AG04449 (cell line): ENCODE measurements around the gene DGCR2.
"Not testable (repeated sequence)": the region's sequence is repeated elsewhere in the genome, so short reads cannot be mapped to it uniquely, and the experiment has no call there.

Source experiments
- CTCF ChIA-PET: fragments of 350-600 bp; formaldehyde crosslinking; extraction: SDS; loops from one replicate; lab custom pipeline; 2021; ENCODE audit warnings: antibody characterized with exemption; lab: Yijun Ruan, JAX
- POLR2A ChIA-PET: fragments of 400-600, 350-600 bp; formaldehyde crosslinking; extraction: SDS; loops from one replicate; lab custom pipeline; 2020; ENCODE audit warnings: antibody characterized with exemption, inconsistent platforms; lab: Yijun Ruan, JAX
- DNase-seq: peaks from one replicate; pipeline ENCODE4 v3.0.0-alpha.2; 2010; ENCODE audit warnings: low read depth, low spot score
- H3K4me3 ChIP-seq: 2 replicates; pipeline ENCODE4 v1.5.1; 2011; ENCODE audit warnings: low read depth, mild to moderate bottlenecking, control low read depth, low read length
- TF ChIP-seq, protein P1 (sequence below): IDR thresholded peaks from one replicate; pipeline ENCODE4 v1.5.1; 2011; ENCODE audit warnings: mild to moderate bottlenecking, moderate library complexity, low read length, control low read depth, inconsistent platforms; ENCODE audit not compliant: insufficient read depth; ENCODE audit errors: missing control alignments

Gene DGCR2

DNA sequence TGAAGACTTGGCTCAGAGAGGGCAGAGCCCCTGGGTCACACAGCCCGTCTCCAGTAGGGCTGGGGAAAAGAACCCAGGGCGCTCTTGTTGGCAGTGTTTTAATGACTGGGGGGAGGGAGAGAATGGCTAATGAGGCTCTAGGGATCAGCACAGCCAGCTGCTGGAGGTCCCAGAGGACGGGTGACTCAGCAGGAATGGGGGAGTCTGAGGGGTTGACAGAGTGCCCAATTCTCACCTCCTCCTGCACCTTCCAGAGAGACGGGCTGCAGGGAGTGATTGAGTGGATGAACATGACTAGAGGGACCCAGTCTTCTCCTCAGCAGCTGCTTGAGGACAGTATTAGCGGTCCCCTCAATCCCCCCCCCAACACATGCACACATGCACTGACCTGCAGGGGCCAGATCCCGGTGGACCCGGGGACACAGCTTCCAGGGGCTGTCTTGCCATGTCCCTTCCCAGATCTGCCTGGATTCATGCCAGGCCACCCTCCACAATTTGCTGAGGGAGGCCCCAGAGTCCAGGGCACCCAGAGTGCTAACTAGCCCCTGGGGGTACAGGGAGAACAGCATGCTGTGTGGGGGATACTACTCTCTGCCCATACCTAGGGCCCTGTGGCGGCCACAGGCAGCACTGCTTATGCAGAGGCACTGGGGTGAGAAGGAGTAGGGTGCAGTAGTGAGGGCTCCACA, 94.7 kb downstream of the DGCR2 start:
- CTCF ChIA-PET, POLR2A ChIA-PET, DNase-seq: not testable (repeated sequence)

DNA sequence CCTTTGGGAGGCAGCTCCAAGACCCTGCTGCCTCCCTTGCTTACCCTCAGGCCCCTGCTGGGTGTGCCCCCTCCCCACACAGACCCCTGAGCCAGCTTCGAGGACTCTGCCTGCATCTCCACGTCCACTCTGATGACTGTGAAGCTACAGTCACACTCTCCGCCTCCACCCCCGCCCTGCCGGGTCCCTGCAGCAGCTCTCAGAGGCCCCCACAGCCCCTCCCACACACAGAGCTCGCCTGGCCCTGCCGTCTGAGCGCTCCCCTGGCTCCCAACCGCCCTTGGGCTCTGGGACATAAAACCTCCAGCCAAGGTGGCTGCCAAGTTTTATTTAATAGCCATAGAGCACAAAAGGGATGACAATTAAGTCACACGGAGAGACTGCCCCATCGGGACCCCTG, 96.1 kb downstream of the DGCR2 start:
- DNase-seq, POLR2A ChIA-PET, CTCF ChIA-PET: not testable (repeated sequence)

More for the DNA sequence above, 94.7 kb downstream of the DGCR2 start:
- H3K4me3 ChIP-seq: not testable (repeated sequence)

DNA sequence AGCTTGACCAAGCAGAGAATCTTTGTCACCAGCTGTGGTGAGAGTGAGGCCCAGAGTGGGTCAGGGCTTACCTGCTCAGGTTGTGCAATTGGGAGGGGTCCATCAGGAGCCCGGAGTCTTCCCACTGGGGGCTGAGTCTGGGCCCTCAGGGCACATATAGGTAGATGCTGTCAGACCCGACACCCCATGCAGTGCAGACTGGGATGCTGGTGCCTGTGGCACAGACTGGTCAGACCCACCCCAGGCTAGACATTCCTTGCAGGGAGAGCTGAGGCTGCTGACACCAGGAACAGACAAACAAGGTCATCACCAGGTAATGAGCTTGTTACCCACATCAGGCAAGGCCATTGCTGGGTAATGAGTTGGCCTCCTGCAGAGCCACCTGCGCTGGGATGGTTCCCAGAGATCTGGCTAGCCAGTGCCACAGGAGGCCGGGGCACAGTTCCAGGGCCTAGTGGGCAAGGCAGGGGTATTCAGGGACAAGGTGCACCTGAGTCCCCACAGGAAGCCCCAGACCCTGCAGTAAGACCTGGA, 97.2 kb downstream of the DGCR2 start:
- CTCF ChIA-PET, POLR2A ChIA-PET, H3K4me3 ChIP-seq, DNase-seq: not testable (repeated sequence)

More for the DNA sequence above, 96.1 kb downstream of the DGCR2 start:
- not testable (repeated sequence) for H3K4me3 ChIP-seq

DNA sequence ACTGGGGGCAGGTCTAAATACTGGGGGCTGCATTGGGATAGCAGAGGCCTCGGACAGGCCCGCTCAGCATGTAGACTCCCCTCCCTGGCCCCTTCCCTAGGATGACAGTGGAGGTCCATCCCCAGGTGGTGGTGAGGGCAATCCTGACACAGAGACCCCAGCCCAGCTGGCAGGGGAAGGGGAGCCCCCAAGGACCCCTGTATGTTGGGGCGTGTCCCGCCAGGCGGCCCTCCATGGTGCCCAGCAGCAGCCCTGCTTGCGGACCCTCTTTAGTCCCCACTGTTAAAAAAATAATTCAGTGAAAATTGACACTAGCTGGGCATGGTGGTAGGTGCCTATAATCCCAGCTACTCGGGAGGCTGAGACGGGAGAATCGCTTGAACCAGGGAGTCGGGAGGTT, 98.3 kb downstream of the DGCR2 start:
- POLR2A ChIA-PET, DNase-seq, H3K4me3 ChIP-seq, CTCF ChIA-PET: not testable (repeated sequence)

DNA sequence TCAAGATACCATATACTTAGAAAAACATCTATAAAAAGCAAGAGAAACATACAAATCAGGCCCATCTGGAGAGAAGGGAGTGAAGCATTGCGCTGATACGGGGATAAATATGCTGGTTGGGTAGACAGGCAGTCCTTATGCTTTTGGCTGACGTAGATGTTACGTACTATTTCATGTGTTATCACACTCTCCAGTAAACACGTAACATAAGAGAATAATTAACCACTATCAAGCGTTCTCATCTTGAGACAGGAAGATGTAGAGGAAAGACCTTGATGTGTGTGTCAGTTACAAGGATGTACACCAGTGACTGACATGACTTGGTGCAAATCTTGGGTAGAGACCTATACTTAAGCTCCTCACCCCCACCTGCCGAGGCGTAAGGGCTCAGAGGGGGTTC, 99.5 kb downstream of the DGCR2 start:
- TF ChIP-seq, protein P1, sequence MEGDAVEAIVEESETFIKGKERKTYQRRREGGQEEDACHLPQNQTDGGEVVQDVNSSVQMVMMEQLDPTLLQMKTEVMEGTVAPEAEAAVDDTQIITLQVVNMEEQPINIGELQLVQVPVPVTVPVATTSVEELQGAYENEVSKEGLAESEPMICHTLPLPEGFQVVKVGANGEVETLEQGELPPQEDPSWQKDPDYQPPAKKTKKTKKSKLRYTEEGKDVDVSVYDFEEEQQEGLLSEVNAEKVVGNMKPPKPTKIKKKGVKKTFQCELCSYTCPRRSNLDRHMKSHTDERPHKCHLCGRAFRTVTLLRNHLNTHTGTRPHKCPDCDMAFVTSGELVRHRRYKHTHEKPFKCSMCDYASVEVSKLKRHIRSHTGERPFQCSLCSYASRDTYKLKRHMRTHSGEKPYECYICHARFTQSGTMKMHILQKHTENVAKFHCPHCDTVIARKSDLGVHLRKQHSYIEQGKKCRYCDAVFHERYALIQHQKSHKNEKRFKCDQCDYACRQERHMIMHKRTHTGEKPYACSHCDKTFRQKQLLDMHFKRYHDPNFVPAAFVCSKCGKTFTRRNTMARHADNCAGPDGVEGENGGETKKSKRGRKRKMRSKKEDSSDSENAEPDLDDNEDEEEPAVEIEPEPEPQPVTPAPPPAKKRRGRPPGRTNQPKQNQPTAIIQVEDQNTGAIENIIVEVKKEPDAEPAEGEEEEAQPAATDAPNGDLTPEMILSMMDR: no peak
- ChIA-PET POLR2A (no interaction called here), CTCF (no interaction called here)
- no peak overlapping the region for H3K4me3 ChIP-seq
- no peak for DNase-seq

DNA sequence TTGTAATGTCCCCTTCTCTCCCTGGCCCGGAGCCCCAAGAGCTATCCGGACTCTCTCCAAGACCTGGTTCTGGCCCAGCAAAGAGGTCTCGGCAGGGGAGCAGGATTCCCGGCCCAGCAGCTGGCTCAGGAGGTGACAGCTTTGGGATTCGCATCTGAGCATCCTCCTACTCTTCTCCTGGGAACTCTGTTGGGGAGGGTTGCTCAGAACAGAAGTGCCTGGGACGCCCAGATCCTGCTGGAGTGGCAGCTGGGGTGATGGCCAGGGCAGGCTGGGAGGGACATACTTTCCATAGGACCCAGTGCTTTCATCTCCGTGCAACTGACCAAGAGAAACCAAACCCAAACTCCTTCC, 102.6 kb downstream of the DGCR2 start:
- H3K4me3 ChIP-seq: no peak overlapping the region
- POLR2A ChIA-PET: no interaction called here
- CTCF ChIA-PET: no interaction called here
- TF ChIP-seq, protein P1: no peak
- DNase-seq: no peak

DNA sequence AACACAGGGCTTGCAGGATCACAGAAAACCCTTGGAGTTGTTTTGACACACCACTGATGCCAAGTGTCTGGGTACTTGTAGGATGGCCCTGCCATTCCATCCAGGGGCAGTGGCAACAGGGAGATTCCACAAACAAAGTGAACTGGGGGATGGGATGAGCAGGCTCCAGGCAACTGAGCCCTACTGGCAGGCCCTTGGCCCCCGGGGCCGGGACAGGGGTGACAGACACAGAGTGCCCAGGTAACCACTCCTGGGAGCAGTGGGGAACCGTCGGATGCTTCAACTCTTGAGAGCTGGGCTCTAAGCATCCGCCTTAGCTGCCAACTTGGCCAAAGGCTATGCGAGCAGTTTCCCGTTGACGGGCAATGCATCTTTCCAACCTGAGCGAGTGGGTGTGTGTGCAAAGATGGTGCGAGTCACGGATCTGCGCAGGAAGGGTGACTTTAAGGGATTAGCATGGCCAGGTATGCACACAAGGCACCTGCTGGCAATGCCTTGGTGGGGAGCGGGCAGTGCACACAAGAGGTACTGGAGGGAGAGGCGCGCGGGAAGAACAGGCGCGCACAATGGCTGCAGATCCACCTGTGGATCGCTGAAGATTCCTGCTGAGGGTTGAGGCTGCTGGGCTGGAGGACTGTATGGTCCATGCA, 103.1 kb downstream of the DGCR2 start:
- H3K4me3 ChIP-seq: no peak overlapping the region
- ChIA-PET CTCF (no interaction called here), POLR2A (no interaction called here)
- TF ChIP-seq, protein P1: no peak
- DNase-seq: no peak

DNA sequence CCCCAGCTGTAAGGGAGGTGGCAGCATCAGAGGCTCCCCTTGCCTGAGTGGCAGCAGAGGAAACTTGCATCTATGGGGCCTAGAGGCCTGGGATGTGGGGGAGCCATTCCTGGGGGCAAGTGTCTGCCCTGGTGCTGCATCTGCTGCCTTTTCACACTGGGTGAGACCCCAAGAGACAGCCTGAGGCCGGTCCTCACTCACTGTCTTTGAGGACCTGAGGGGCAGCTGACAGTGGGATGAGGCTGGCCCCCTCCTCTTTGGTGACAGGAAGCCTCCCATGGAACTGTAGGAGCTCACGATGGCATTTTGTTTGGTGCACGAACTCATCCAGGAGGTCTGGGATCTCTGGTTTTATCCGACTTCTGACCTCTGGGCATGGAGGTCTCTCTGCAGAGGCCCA, 104.0 kb downstream of the DGCR2 start:
- no peak overlapping the region for H3K4me3 ChIP-seq
- DNase-seq: no peak
- TF ChIP-seq, protein P1: no peak
- ChIA-PET POLR2A (no interaction called here), CTCF (no interaction called here)
